OCI-M2 (cell line): ENCODE data around the gene FOSB.

Experiments
- DNase-seq: peaks from one replicate; lab custom pipeline; 2025; ENCODE audit not compliant: unreplicated experiment; lab: John Stamatoyannopoulos, UW

FOSB gene

DNA sequence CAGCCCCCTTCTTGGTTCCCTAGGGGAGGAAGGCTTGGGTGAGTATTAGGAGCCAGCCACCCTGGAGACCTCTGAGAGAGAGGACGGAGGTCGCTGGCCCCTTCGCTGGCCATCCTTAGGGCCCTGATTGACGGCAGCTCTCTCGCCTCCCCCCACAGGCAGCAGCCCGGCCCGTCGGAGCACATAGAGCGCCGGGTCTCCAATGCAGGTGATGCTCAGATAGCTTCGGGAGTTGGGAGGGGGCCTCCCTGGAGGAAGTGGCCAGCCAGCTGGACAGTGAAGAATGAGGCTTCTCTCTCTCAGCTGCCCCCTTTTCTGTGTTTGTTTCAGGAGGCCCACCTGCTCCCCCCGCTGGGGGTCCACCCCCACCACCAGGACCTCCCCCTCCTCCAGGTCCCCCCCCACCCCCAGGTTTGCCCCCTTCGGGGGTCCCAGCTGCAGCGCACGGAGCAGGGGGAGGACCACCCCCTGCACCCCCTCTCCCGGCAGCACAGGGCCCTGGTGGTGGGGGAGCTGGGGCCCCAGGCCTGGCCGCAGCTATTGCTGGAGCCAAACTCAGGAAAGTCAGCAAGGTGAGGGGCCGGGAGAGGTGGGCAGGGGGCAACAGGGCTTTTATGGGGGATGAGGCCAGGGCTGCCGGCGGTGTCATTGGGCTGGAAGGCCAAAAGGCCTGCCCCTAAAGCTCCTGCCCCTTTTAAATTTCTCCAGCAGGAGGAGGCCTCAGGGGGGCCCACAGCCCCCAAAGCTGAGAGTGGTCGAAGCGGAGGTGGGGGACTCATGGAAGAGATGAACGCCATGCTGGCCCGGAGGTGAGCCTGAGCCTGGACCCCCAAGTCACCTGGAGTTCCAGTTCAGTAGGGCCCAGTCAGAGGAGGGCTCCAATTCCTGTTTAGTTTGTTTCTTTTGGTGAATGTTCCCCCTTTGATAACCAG, 54.5 kb downstream of the FOSB start:
- no peak for DNase-seq

DNA sequence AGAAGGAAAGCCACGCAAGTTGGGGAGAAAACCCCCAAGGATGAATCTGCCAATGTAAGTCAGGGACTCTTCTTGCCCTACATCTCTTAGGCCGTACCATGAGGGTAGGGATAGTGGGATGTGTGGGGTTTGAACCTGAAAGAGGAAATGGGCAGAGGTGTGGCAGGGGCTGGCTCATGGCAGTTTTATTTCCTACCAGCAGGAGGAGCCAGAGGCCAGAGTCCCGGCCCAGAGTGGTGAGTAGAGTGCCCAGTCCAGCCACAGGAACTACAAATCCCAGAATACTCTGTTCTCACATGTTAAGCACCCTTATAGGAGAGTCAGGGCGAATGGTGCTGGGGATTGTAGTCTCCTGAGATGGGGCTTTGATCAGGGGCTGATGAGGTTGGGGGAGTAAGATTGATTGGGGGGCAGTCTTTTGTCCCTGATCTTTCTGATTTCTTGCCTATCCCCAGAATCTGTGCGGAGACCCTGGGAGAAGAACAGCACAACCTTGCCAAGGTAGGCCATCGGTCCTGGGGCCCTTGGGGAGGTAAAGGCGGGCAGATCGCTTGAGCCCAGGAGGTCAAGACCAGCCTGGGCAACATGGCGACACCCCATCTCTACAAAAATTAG, 56.0 kb downstream of the FOSB start:
- DNase-seq: peak; percentile 41

DNA sequence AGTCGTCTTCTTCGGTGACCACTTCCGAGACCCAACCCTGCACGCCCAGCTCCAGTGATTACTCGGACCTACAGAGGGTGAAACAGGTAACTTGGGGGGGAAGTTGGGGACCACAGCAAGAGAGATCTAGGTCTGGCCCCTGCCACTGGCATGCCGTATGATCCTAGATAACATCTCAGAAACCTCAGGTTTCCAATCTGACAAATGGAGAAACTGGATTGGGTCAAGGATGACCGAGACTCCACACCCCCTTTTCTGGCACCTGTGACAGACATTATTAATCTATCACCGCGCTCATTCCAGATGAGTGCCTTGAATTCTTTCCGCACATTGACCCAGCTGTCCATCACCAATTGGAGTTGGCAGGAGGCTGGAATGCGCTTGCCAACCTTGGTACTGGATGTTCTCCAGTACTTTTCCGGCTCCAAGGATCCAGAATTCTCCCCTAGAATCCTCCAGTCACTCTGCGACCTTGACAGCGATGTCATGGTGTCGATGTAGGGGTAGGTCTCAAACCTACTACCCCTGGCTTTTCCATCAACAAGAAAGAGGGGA, 56.9 kb downstream of the FOSB start:
- DNase-seq: no peak
